Measurements from ENCODE around the gene ANXA6.

The ANXA6 gene

GRCh38 chr5:151101151-151101550, 56.4 kb downstream of the ANXA6 start:
- H3K4me1 ChIP-seq (ENCODE audit: insufficient read depth, low read length), result no peaks in the 10 kb centered on the region
- H3K36me3 ChIP-seq (ENCODE audit: insufficient read depth, low read length), result peaks cover 47% of the 10 kb centered on the region
- DNase-seq, result no peak
- no peaks in the 10 kb centered on the region for H3K27me3 ChIP-seq (ENCODE audit: insufficient read depth, low read length, poor library complexity)
- no peak overlapping the region for H3K4me2 ChIP-seq (ENCODE audit: insufficient read depth, low read length)
- no peak overlapping the region for H2AFZ ChIP-seq (ENCODE audit: low read depth, low read length)
- no peak overlapping the region for H3K9ac ChIP-seq (ENCODE audit: low read depth, low read length)
- ATAC-seq (ENCODE audit: insufficient read depth, low read depth), result no peak
- TF ChIP-seq EZH2 (IDR thresholded peaks at IDR 0.05; ENCODE audit: borderline replicate concordance, low read depth, low read length, severe bottlenecking), result no peak
- no peak for TF ChIP-seq CTCF (IDR thresholded peaks at IDR 0.05; ENCODE audit: borderline replicate concordance, extremely low read depth, low read length, poor library complexity, severe bottlenecking)
- no peaks in the 10 kb centered on the region for H3K9me3 ChIP-seq (ENCODE audit: insufficient read depth, low read length, severe bottlenecking)
- no peaks in the 10 kb centered on the region for H3K79me2 ChIP-seq (ENCODE audit: insufficient read depth, low read length)
- H4K20me1 ChIP-seq (ENCODE audit: insufficient read depth, low read length), result no peaks in the 10 kb centered on the region
- H3K27ac ChIP-seq (ENCODE audit: low read length), result no peak overlapping the region
- no peak overlapping the region for H3K4me3 ChIP-seq (ENCODE audit: low read depth in 1 of 2, low read length in 2 of 2)

DNA sequence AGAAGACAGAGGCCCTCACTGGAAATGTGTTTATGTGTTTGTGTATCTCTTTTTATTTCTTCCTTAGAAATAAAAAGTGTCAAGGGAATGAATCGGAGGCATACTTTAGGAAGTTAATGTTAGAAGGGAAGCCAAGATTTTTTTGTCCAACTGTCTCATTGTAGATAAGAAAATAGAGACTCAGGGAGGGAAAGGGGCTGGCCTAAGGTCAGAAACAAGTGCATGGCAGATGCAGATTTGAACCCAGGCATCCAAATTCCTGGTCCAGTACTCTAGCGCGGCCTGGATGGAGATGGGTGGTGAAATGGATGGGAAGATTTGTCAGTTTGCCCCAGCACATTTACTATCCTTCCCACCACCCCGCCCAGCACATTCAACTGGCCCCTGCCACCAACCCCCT, 56.9 kb downstream of the ANXA6 start:
- TF ChIP-seq EZH2 (IDR thresholded peaks at IDR 0.05; ENCODE audit: borderline replicate concordance, low read depth, low read length, severe bottlenecking), result no peak
- no peak for TF ChIP-seq CTCF (IDR thresholded peaks at IDR 0.05; ENCODE audit: borderline replicate concordance, extremely low read depth, low read length, poor library complexity, severe bottlenecking)
- no peaks in the 10 kb centered on the region for H4K20me1 ChIP-seq (ENCODE audit: insufficient read depth, low read length)
- H3K4me2 ChIP-seq (ENCODE audit: insufficient read depth, low read length), result no peak overlapping the region
- no peaks in the 10 kb centered on the region for H3K79me2 ChIP-seq (ENCODE audit: insufficient read depth, low read length)
- no peak overlapping the region for H3K4me3 ChIP-seq (ENCODE audit: low read depth in 1 of 2, low read length in 2 of 2)
- no peaks in the 10 kb centered on the region for H3K9me3 ChIP-seq (ENCODE audit: insufficient read depth, low read length, severe bottlenecking)
- ATAC-seq (ENCODE audit: insufficient read depth, low read depth), result no peak
- H3K27ac ChIP-seq (ENCODE audit: low read length), result no peak overlapping the region
- no peak overlapping the region for H2AFZ ChIP-seq (ENCODE audit: low read depth, low read length)
- no peaks in the 10 kb centered on the region for H3K27me3 ChIP-seq (ENCODE audit: insufficient read depth, low read length, poor library complexity)
- H3K9ac ChIP-seq (ENCODE audit: low read depth, low read length), result no peak overlapping the region
- no peak for DNase-seq
- peaks cover 42% of the 10 kb centered on the region for H3K36me3 ChIP-seq (ENCODE audit: insufficient read depth, low read length)
- no peaks in the 10 kb centered on the region for H3K4me1 ChIP-seq (ENCODE audit: insufficient read depth, low read length)

GRCh38 chr5:151098768-151099121, 58.8 kb downstream of the ANXA6 start:
- H3K27me3 ChIP-seq (ENCODE audit: insufficient read depth, low read length, poor library complexity), result no peaks in the 10 kb centered on the region
- H3K9ac ChIP-seq (ENCODE audit: low read depth, low read length), result no peak overlapping the region
- DNase-seq (no peak), ATAC-seq (ENCODE audit: insufficient read depth, low read depth) (no peak)
- peaks cover 23% of the 10 kb centered on the region for H3K36me3 ChIP-seq (ENCODE audit: insufficient read depth, low read length)
- no peak overlapping the region for H2AFZ ChIP-seq (ENCODE audit: low read depth, low read length)
- H3K79me2 ChIP-seq (ENCODE audit: insufficient read depth, low read length), result no peaks in the 10 kb centered on the region
- H4K20me1 ChIP-seq (ENCODE audit: insufficient read depth, low read length), result no peaks in the 10 kb centered on the region
- no peak overlapping the region for H3K4me3 ChIP-seq (ENCODE audit: low read depth in 1 of 2, low read length in 2 of 2)
- no peaks in the 10 kb centered on the region for H3K9me3 ChIP-seq (ENCODE audit: insufficient read depth, low read length, severe bottlenecking)
- H3K27ac ChIP-seq (ENCODE audit: low read length), result no peak overlapping the region
- H3K4me2 ChIP-seq (ENCODE audit: insufficient read depth, low read length), result no peak overlapping the region
- H3K4me1 ChIP-seq (ENCODE audit: insufficient read depth, low read length), result peaks cover 9% of the 10 kb centered on the region
- no peak for TF ChIP-seq CTCF (IDR thresholded peaks at IDR 0.05; ENCODE audit: borderline replicate concordance, extremely low read depth, low read length, poor library complexity, severe bottlenecking)
- TF ChIP-seq EZH2 (IDR thresholded peaks at IDR 0.05; ENCODE audit: borderline replicate concordance, low read depth, low read length, severe bottlenecking), result no peak
